BLaER1 treated with 17β-estradiol and CSF1 and Interleukin-3, amounts not matched to agents 10 nM and 100 nM (cell line): Measurements from ENCODE around the gene MRPS25.
A peak's percentile ranks its signal among the peaks of the same experiment; 100 is the strongest.

ENCODE experiments used
- H3K27ac ChIP-seq, 11 experiments: shearing (Covaris generic); formaldehyde crosslinking; 2 replicates each; pipeline ENCODE4 v1.8.1; 2022
- H3K27me3 ChIP-seq, 11 experiments: shearing (Covaris generic); formaldehyde crosslinking; 2 replicates each; pipeline ENCODE4 v1.8.1; 2022
- H3K36me3 ChIP-seq, 11 experiments: shearing (Covaris generic); formaldehyde crosslinking; 2 replicates each; pipeline ENCODE4 v1.8.1; 2022
- H3K4me1 ChIP-seq, 10 experiments: shearing (Covaris generic); formaldehyde crosslinking; 2 replicates each; pipeline ENCODE4 v1.8.1; 2022
- H3K4me2 ChIP-seq, 11 experiments: shearing (Covaris generic); formaldehyde crosslinking; 2 replicates each; pipeline ENCODE4 v1.8.1; 2022
- H3K4me3 ChIP-seq, 10 experiments: shearing (Covaris generic); formaldehyde crosslinking; 2 replicates each; pipeline ENCODE4 v1.8.1; 2022
- H3K9ac ChIP-seq, 11 experiments: shearing (Covaris generic); formaldehyde crosslinking; 2 replicates each; pipeline ENCODE4 v1.8.1; 2022
- H3K9me3 ChIP-seq, 11 experiments: shearing (Covaris generic); formaldehyde crosslinking; replicated peaks in 1 of 11; 2 replicates each; pipeline ENCODE4 v1.8.1; 2022
- H4K20me1 ChIP-seq, 11 experiments: shearing (Covaris generic); formaldehyde crosslinking; 2 replicates each; pipeline ENCODE4 v1.8.1; 2022
- Cebpa-rat ChIP-seq, 11 experiments: shearing (Covaris generic); IDR thresholded peaks; 2 replicates each; pipeline ENCODE4 v1.8.1; 2022

Gene MRPS25

GRCh38 chr3:15043408-15044171 is 21.5 kb downstream of the MRPS25 start:
- TF ChIP-seq Cebpa-rat (IDR thresholded peaks at IDR 0.05) = no peak
- no peaks in the 10 kb centered on the region for H3K9me3 ChIP-seq

GRCh38 chr3:15042936-15043335 is 22.2 kb downstream of the MRPS25 start:
- Histone ChIP-seq H3K4me1 (peaks cover 8 to 19% (median 12%) of the 10 kb centered on the region in 10 experiments; a peak in 18 of 20 replicates), H3K9ac (no peak overlapping the region), H3K4me2 (no peak overlapping the region), H3K4me3 (no peak overlapping the region), H3K27ac (no peak overlapping the region), H4K20me1 (peaks cover 17 to 96% (median 74%) of the 10 kb centered on the region in 11 experiments; a peak in 21 of 22 replicates), H3K36me3 (peaks cover 97 to 100% (median 100%) of the 10 kb centered on the region in 11 experiments), H3K9me3 (no peaks in the 10 kb centered on the region), H3K27me3 (no peaks in the 10 kb centered on the region)
- TF ChIP-seq Cebpa-rat (IDR thresholded peaks at IDR 0.05) = no peak

More at GRCh38 chr3:15043408-15044171, 21.5 kb downstream of the MRPS25 start:
- Histone ChIP-seq H3K36me3 (peaks cover 97 to 100% (median 100%) of the 10 kb centered on the region in 11 experiments), H3K27ac (no peak overlapping the region), H3K9ac (0 out of 22 replicates have a peak overlapping the region, but pooled peaks of 1 of the 11 experiments have one; percentile 14), H3K4me2 (peak overlapping the region in 5 of 11 experiments; percentile 18 to 46 (median 24); a peak in 5 of 22 replicates), H3K27me3 (no peaks in the 10 kb centered on the region), H4K20me1 (peaks cover 17 to 96% (median 79%) of the 10 kb centered on the region in 11 experiments; a peak in 21 of 22 replicates), H3K4me3 (no peak overlapping the region), H3K4me1 (peaks cover 8 to 19% (median 12%) of the 10 kb centered on the region in 10 experiments; a peak in 18 of 20 replicates)

GRCh38 chr3:15041950-15042349 is 23.2 kb downstream of the MRPS25 start:
- Histone ChIP-seq H3K27me3 (no peaks in the 10 kb centered on the region), H4K20me1 (peaks cover 17 to 93% (median 68%) of the 10 kb centered on the region in 11 experiments; a peak in 20 of 22 replicates), H3K4me2 (no peak overlapping the region), H3K36me3 (peaks cover 97 to 100% (median 100%) of the 10 kb centered on the region in 11 experiments), H3K4me1 (peaks cover 8 to 19% (median 12%) of the 10 kb centered on the region in 10 experiments; a peak in 18 of 20 replicates), H3K4me3 (no peak overlapping the region), H3K27ac (no peak overlapping the region), H3K9me3 (no peaks in the 10 kb centered on the region), H3K9ac (no peak overlapping the region)
- no peak for TF ChIP-seq Cebpa-rat (IDR thresholded peaks at IDR 0.05)

DNA sequence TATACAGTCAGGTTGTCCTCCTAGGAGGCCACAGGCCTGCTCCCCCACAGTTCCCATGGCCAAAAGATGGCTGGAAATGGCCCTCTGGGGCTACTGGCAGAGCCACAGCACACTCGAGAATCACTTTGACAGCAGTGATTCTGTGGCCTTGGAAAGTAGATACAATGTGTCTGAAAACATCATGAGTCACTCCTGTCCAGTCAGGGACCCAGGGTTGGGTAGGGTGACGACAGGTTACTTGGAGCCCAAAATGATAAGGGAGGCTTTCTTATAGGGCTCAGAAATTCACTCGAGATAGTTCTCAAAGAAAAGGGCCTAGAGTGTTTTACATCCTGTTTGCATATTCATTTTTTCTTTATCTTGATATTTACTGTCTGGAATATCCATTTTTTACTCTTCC is 24.3 kb downstream of the MRPS25 start:
- peaks cover 8 to 19% (median 12%) of the 10 kb centered on the region in 10 experiments; a peak in 18 of 20 replicates for H3K4me1 ChIP-seq
- H3K4me3 ChIP-seq = no peak overlapping the region
- H3K27me3 ChIP-seq = no peaks in the 10 kb centered on the region
- H3K4me2 ChIP-seq = no peak overlapping the region
- H3K27ac ChIP-seq = no peak overlapping the region
- peaks cover 9 to 82% (median 57%) of the 10 kb centered on the region in 11 experiments; a peak in 20 of 22 replicates for H4K20me1 ChIP-seq
- no peaks in the 10 kb centered on the region for H3K9me3 ChIP-seq
- TF ChIP-seq Cebpa-rat (IDR thresholded peaks at IDR 0.05) = no peak
- H3K36me3 ChIP-seq = peaks cover 97 to 100% (median 100%) of the 10 kb centered on the region in 11 experiments
- no peak overlapping the region for H3K9ac ChIP-seq

DNA sequence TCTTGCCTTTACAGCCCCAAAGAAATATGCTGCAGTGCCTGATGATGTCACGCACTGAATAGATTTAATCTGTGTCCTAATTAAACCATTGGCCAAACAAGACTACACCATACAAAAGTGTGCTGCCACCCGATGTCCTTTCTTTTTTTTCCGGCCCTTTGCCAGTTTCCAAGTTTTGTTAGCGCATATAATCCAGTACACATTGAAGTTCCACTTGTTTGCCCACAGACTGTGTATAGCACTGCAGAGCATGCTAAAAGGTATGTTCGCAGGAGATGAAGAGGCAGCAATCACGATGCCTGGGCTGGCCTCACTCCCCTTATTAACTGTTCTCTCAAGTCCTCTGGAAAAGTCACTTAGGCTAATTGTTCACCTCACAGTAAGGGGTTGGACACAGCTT is 26.8 kb downstream of the MRPS25 start:
- H4K20me1 ChIP-seq = peaks cover 0 to 67% (median 32%) of the 10 kb centered on the region in 11 experiments; a peak in 17 of 22 replicates
- no peak overlapping the region for H3K27ac ChIP-seq
- no peak overlapping the region for H3K4me2 ChIP-seq
- no peaks in the 10 kb centered on the region for H3K27me3 ChIP-seq
- no peak overlapping the region for H3K4me3 ChIP-seq
- H3K36me3 ChIP-seq = peaks cover 97 to 100% (median 100%) of the 10 kb centered on the region in 11 experiments
- H3K9me3 ChIP-seq = no peaks in the 10 kb centered on the region
- no peak for TF ChIP-seq Cebpa-rat (IDR thresholded peaks at IDR 0.05)
- no peaks in the 10 kb centered on the region for H3K4me1 ChIP-seq
- no peak overlapping the region for H3K9ac ChIP-seq

DNA sequence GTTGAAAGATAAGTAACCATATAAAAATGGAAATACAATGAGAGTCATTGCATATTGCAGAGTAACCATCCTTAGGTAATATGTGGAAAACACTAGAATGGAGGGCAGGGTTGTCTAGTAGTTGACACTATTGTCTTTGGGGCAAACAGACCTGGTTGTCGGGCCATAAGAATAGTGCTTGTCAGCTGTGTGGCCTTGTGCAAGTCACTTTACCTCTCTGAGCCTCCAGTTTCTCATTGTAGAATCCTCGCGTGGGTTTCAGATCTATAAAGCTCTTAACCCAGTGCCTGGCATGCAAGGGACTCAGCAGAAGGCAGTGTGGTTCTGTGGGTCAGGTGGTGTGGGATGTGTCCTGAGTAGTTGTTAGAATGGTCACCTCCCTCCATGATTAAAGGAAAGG is 32.0 kb downstream of the MRPS25 start:
- H3K36me3 ChIP-seq = peaks cover 98 to 100% (median 100%) of the 10 kb centered on the region in 11 experiments

DNA sequence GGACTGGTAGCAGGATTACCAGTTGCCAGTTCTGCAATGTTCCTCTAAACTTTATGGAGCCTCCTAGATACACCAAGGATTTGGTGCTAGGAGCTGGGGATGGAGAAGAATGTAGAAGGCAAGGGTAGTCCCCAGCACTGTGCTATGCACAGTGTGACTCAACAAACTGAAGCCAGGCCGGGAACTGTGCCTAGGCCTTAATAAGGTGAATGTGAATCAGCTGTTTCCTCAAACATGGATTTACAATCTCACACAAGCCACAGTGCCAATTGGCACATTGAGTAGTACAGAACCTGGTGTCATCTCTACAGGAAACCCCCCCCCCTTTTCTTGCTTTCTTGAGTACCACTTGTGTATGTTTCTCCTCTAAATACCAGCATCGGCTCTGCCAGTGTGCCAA is 32.5 kb downstream of the MRPS25 start:
- H3K9me3 ChIP-seq = no peaks in the 10 kb centered on the region
- no peak overlapping the region for H3K4me2 ChIP-seq
- no peak overlapping the region for H3K9ac ChIP-seq
- peaks cover 98 to 100% (median 100%) of the 10 kb centered on the region in 11 experiments for H3K36me3 ChIP-seq
- H3K4me1 ChIP-seq = no peaks in the 10 kb centered on the region
- H3K27me3 ChIP-seq = no peaks in the 10 kb centered on the region
- H4K20me1 ChIP-seq = peaks cover 0 to 33% (median 0%) of the 10 kb centered on the region in 11 experiments; a peak in 6 of 22 replicates
- no peak for TF ChIP-seq Cebpa-rat (IDR thresholded peaks at IDR 0.05)
- no peak overlapping the region for H3K27ac ChIP-seq
- H3K4me3 ChIP-seq = no peak overlapping the region

More for the DNA sequence above, 32.0 kb downstream of the MRPS25 start:
- Histone ChIP-seq H3K27me3 (no peaks in the 10 kb centered on the region), H3K4me2 (no peak overlapping the region), H3K27ac (no peak overlapping the region), H4K20me1 (peaks cover 0 to 36% (median 2%) of the 10 kb centered on the region in 11 experiments; a peak in 6 of 22 replicates), H3K9ac (no peak overlapping the region), H3K4me3 (no peak overlapping the region), H3K9me3 (no peaks in the 10 kb centered on the region), H3K4me1 (no peaks in the 10 kb centered on the region)
- no peak for TF ChIP-seq Cebpa-rat (IDR thresholded peaks at IDR 0.05)

- H3K4me2 ChIP-seq = no peak overlapping the region
- no peak for TF ChIP-seq Cebpa-rat (IDR thresholded peaks at IDR 0.05)
- H3K4me1 ChIP-seq = no peaks in the 10 kb centered on the region; a peak in 1 of 20 replicates
- peaks cover 0 to 24% (median 0%) of the 10 kb centered on the region in 11 experiments; a peak in 3 of 22 replicates for H4K20me1 ChIP-seq
- H3K27ac ChIP-seq = no peak overlapping the region
- no peaks in the 10 kb centered on the region for H3K9me3 ChIP-seq
- H3K9ac ChIP-seq = no peak overlapping the region
- H3K27me3 ChIP-seq = no peaks in the 10 kb centered on the region
- peaks cover 98 to 100% (median 100%) of the 10 kb centered on the region in 11 experiments for H3K36me3 ChIP-seq
- no peak overlapping the region for H3K4me3 ChIP-seq
Observed at GRCh38 chr3:15029625-15030024, 35.5 kb downstream of the MRPS25 start.

DNA sequence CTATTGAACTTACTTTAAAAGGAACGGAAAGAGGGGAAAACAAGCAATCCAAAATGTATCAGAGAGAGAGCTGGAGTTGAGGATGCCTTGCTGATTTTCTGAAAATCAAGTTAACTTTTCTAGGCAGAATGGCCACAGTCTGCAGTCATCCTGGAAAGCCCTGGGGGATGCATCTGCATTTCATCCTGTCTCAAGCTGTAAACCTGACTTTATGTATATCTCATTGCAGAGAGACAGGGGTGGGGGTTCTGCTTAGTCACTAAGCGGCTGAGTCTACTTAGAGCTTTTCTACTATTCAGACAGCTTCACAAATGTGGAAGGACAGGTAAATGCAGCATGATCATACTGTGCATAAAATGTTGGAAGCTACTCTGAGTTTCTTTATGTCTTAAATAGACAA is 41.4 kb downstream of the MRPS25 start:
- no peak for TF ChIP-seq Cebpa-rat (IDR thresholded peaks at IDR 0.05)
- Histone ChIP-seq H3K27me3 (no peaks in the 10 kb centered on the region), H3K36me3 (peaks cover 98 to 100% (median 100%) of the 10 kb centered on the region in 11 experiments), H3K9ac (no peak overlapping the region), H3K27ac (no peak overlapping the region), H4K20me1 (peaks cover 0 to 15% (median 4%) of the 10 kb centered on the region in 11 experiments; a peak in 6 of 22 replicates), H3K4me1 (no peaks in the 10 kb centered on the region; a peak in 1 of 20 replicates), H3K4me2 (no peak overlapping the region), H3K4me3 (no peak overlapping the region), H3K9me3 (no peaks in the 10 kb centered on the region)
